Measurements from ENCODE around the gene AGAP1. TPM values are rescaled to one million over a fixed set of nuclear protein-coding genes. Genes with fewer than 3 reads are reported as not detected.
"Not testable (repeated sequence)": the region's sequence is repeated elsewhere in the genome, so short reads cannot be mapped to it uniquely, and the experiment has no call there.

The AGAP1 gene
- total RNA-seq, 4 donors from 2014 or later, result 33.7 to 55.2 (median 37.5) TPM

DNA sequence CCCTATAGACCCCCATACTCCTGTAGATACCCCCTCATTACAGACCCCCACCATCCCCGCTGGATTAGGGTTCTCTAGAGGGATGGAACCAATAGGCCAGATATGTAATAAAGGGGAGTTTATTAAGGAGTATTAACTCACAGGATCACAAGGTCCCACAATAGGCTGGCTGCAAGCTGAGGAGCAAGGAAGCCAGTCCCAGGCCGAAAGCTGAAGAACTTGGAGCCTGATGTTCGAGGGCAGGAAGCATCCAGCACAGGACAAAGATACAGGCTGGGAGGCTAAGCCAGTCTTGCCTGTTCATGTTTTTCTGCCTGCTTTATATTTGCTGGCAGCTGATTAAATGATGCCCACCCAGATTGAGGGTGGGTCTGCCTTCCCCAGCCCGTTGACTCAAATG is 106.6 kb downstream of the AGAP1 start:
- peak overlapping the region in 1 of 4 donors; percentile 42 for H3K27ac ChIP-seq
- TF ChIP-seq EP300 (IDR thresholded peaks at IDR 0.05), result no peak
- TF ChIP-seq, protein P1, sequence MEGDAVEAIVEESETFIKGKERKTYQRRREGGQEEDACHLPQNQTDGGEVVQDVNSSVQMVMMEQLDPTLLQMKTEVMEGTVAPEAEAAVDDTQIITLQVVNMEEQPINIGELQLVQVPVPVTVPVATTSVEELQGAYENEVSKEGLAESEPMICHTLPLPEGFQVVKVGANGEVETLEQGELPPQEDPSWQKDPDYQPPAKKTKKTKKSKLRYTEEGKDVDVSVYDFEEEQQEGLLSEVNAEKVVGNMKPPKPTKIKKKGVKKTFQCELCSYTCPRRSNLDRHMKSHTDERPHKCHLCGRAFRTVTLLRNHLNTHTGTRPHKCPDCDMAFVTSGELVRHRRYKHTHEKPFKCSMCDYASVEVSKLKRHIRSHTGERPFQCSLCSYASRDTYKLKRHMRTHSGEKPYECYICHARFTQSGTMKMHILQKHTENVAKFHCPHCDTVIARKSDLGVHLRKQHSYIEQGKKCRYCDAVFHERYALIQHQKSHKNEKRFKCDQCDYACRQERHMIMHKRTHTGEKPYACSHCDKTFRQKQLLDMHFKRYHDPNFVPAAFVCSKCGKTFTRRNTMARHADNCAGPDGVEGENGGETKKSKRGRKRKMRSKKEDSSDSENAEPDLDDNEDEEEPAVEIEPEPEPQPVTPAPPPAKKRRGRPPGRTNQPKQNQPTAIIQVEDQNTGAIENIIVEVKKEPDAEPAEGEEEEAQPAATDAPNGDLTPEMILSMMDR (IDR thresholded peaks at IDR 0.05), result no peak
- no peak for TF ChIP-seq POLR2AphosphoS5 (IDR thresholded peaks at IDR 0.05)

DNA sequence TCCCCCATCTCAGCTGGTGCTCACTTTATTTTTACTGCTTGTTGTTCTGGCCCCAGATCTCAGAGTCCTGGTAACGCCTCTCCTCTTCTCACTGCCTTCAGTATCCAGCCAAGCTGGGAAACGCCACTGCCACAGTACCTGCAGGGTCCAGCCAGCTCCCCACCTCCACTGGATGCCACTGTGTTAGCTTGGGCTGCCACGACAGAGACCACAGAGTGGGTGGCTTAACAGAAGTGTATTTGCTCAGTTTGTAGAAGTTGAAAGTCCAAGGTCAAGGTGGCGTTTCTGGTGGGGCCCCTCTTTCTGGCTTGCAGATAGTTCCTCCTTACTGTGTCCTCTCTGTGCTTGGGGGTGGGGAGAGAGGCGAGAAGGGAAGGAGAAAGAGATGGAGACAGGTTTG is 107.1 kb downstream of the AGAP1 start:
- TF ChIP-seq POLR2AphosphoS5 (IDR thresholded peaks at IDR 0.05), result no peak
- no peak for TF ChIP-seq POLR2A (IDR thresholded peaks at IDR 0.05)
- TF ChIP-seq, protein P1 (IDR thresholded peaks at IDR 0.05), result no peak
- no peak for TF ChIP-seq EP300 (IDR thresholded peaks at IDR 0.05)

More for the DNA sequence above, 106.6 kb downstream of the AGAP1 start:
- WGBS, 2 donors (ENCODE audit: low coverage in 1 of 2), result 67 to 75% methylated on average over 2 to 3 of the region's 4 CpGs
- no peak for ATAC-seq
- H3K9me3 ChIP-seq, result no peaks in the 10 kb centered on the region
- no peaks in the 10 kb centered on the region for H3K36me3 ChIP-seq
- no peak overlapping the region for H3K4me3 ChIP-seq
- H3K27me3 ChIP-seq, result no peaks in the 10 kb centered on the region
- peaks cover 0 to 49% (median 3%) of the 10 kb centered on the region in 3 donors for H3K4me1 ChIP-seq

DNA sequence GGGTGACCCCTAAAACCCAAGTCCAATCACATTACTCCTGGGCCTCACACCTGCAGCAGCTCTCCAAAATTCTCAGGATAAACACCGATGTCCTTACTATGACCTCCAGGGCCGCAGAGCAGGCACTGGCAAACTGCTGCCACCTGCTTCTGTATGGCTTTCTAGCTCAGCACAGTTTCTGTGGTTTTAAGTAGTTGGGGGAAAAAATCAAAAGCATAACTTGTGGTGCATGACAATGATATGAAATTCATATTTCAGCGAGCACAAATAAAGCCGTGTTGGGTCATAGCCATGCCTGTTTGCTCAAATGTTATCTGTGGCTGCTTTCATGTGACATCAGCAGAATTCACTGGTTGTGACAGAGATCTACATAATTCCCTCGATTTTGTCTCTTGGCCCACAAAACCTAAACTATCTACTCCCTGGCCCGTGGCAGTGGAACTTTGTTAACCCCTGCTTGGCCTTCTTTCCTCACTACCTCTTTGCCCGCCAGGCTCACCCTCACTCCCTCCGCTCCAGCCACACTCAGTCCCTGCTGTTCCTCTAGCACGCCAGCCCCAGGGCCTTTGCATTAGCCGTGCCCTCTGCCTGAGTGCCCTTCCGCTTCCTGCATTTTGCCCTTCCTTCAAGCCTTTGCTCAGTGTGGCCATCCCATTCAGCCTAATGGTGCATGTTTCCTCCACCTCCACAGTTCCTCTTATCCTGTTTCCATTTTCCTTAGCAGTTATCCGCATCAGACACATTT is 108.3 kb downstream of the AGAP1 start:
- Histone ChIP-seq H3K36me3 (no peaks in the 10 kb centered on the region), H3K27ac (no peak overlapping the region), H3K4me3 (no peak overlapping the region), H3K27me3 (no peaks in the 10 kb centered on the region), H3K9me3 (no peaks in the 10 kb centered on the region), H3K4me1 (peaks cover 0 to 55% (median 14%) of the 10 kb centered on the region in 3 donors)
- TF ChIP-seq POLR2AphosphoS5 (IDR thresholded peaks at IDR 0.05), result no peak
- no peak for TF ChIP-seq POLR2A (IDR thresholded peaks at IDR 0.05)
- no peak for TF ChIP-seq EP300 (IDR thresholded peaks at IDR 0.05)
- TF ChIP-seq, protein P1 (IDR thresholded peaks at IDR 0.05), result no peak
- WGBS, 2 donors (ENCODE audit: low coverage in 1 of 2), result 71 to 79% methylated on average over 11 of the region's 12 CpGs
- ATAC-seq, result no peak

More for the DNA sequence above, 107.1 kb downstream of the AGAP1 start:
- ATAC-seq, result no peak
- H3K27ac ChIP-seq, result no peak overlapping the region
- 67% methylated on average over 1 of the region's 5 CpGs; no CpG with 5 or more reads in 1 of the 2 donors for WGBS, 2 donors (ENCODE audit: low coverage in 1 of 2)
- H3K36me3 ChIP-seq, result no peaks in the 10 kb centered on the region
- H3K9me3 ChIP-seq, result no peaks in the 10 kb centered on the region
- no peaks in the 10 kb centered on the region for H3K27me3 ChIP-seq
- H3K4me1 ChIP-seq, result peaks cover 0 to 49% (median 7%) of the 10 kb centered on the region in 3 donors
- H3K4me3 ChIP-seq, result no peak overlapping the region

DNA sequence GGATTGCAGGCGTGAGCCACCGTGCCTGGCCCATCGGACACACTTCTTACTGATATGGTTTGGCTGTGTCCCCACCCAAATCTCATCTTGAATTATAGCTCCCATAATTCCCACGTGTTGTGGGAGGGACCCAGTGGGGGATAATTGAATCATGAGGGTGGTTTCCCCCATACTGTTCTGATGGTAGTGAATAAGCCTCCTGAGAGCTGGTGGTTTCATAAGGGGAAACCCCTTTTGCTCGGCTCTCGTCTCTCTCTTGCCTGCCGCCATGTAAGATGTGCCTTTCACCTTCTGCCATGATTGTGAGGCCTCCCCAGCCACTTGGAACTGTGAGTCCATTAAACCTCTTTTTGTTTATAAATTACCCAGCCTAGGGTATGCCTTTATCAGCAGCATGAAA is 109.1 kb downstream of the AGAP1 start:
- WGBS, 2 donors (ENCODE audit: low coverage in 1 of 2), result 86% methylated on average over 4 of the region's 7 CpGs; no CpG with 5 or more reads in 1 of the 2 donors
- peaks cover 0 to 63% (median 15%) of the 10 kb centered on the region in 3 donors for H3K4me1 ChIP-seq

DNA sequence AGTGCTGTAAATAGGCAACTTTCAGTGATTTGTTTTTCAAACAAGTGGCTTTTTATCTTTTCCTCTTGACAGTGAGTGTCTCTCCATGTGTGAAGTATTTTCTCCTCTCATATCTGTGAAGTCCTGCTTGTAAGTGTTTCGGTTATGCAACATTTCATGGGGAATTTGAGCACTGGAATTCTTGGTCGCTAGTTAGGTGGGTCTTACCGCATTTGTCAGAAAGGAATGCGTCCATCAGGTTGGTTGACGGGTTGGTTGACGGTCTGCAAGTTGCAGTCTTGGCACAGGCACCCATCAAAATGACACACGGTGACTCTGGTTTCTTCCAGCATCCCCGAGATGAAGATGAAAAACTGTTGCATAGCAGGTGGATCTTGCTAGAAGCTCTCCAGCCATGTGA is 109.8 kb downstream of the AGAP1 start:
- no peaks in the 10 kb centered on the region for H3K36me3 ChIP-seq
- H3K4me3 ChIP-seq, result no peak overlapping the region
- H3K9me3 ChIP-seq, result no peaks in the 10 kb centered on the region
- no peak overlapping the region for H3K27ac ChIP-seq
- TF ChIP-seq EP300 (IDR thresholded peaks at IDR 0.05) (no peak), POLR2A (IDR thresholded peaks at IDR 0.05) (no peak), POLR2AphosphoS5 (IDR thresholded peaks at IDR 0.05) (no peak)
- TF ChIP-seq, protein P1 (IDR thresholded peaks at IDR 0.05), result no peak
- peaks cover 0 to 68% (median 21%) of the 10 kb centered on the region in 3 donors for H3K4me1 ChIP-seq
- 87 to 94% methylated on average over 7 to 8 of the region's 8 CpGs for WGBS, 2 donors (ENCODE audit: low coverage in 1 of 2)
- no peak for ATAC-seq
- no peaks in the 10 kb centered on the region for H3K27me3 ChIP-seq

More for the DNA sequence above, 109.1 kb downstream of the AGAP1 start:
- ATAC-seq, H3K27me3 ChIP-seq, H3K9me3 ChIP-seq, H3K27ac ChIP-seq, H3K36me3 ChIP-seq, H3K4me3 ChIP-seq: not testable (repeated sequence)
